GM18511 (cell line): ENCODE measurements around the gene FYB2.
A peak's percentile ranks its signal among the peaks of the same experiment; 100 is the strongest.

Experiments
- ATAC-seq: cut with Tn5 transposase; IDR thresholded peaks from one replicate; pipeline ENCODE4 v1.9.1; 2021; ENCODE audit warnings: mild to moderate bottlenecking, moderate library complexity; ENCODE audit not compliant: unreplicated experiment

FYB2 gene

DNA sequence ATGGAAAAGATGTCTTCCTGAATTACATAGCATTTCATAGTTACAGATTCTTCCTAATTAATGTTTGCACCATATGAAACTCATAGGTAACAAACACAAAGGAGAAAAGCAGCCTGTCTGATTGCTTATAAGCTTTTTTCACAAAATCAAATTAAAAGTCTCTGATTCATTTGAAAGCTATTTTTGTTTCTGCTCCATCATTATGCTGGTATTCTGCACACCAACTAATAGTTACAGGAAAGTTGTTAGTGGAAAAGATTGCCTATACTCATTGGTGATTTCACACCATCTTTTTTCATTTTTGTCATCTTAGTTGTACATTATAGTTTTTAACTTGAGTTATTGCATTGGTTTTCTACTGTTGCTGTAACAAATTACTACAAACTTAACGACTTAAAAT lies 104.0 kb downstream of the FYB2 start:
- no peak for ATAC-seq

DNA sequence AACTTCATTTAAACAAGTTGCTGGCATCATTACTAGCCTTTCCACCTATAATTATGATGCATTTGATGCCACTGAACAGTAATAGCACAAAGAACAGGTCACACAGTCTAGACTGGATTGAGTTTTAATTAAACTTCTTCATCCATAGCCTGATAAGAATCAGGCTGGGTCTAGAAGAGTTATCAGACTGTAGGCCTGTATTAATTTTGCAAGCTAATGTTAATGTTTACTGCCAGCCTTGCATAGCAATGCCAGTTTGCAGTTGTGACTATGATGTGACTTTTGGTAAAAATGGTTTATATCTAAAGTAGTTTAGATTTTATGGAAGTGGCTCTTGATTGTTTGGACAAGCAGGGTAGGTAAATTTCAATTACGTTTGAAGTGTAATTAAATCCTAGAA lies 106.1 kb downstream of the FYB2 start:
- no peak for ATAC-seq

GRCh38 chr1:56712150-56712549 lies 107.1 kb downstream of the FYB2 start:
- no peak for ATAC-seq

DNA sequence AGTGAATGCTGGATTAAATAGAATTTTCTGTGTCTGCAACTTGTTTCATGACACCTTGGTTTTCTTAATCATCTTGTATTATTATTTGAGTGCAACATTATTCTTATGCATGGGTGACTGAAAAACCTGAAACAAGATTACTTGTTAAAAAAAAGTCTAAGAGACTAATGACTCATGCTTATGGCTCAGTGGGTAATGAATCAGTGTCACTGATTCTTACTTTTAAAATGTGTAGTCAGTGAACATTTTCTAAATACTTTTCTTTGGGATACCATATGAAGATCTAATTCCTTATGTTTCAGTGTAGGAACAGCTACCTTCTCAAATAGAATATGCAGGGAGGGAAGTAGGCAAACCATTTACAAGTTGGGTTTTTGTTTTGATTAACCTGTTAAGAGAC lies 108.6 kb downstream of the FYB2 start:
- ATAC-seq: no peak

DNA sequence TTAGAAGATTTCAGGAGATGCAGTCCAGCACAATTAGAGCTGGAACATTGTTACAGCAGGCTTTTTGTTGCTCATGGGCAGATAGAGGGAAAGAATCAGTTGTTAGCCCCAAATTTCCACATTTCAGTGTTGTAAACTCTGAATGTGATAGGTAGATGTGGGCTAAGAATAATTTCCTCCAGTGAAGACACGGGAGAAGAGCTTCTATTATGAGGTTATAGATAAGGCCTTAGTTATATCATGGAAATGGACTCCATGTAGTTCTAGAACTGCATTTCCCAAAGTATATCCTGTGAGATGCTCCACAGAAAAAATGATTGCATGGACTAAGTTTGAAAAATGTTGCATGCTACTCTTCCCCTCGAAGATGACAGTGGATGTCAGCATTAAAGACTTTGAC lies 109.2 kb downstream of the FYB2 start:
- ATAC-seq: no peak

DNA sequence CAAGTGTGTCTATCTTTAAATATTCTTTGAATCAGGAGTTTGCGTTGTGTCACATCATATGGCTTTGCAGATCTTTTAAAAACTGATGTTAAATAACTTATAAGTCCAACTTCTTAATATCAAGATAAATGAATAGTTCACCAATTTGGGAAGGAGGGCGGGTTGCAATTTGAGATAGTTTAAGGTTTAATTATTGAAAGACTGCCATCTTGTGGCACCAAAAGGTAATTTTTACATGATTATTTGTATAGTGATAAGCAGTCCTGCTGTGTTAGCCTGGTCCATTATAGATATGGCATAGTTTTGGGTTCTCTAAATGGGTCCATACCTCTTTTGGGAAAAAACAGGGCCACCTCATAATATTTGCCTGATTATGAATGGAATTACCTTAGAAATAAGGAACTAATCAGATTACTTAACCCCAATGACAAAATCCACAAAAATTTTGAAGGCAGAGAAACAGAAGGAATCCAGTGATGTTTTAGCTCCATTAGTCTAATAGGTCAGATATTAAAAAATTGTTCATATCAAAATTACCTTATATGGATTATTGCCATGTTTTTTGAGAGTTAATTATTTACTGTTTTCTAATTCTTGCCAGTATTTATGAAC lies 109.8 kb downstream of the FYB2 start:
- peak; percentile 73 for ATAC-seq

GRCh38 chr1:56707379-56707778 lies 111.8 kb downstream of the FYB2 start:
- no peak for ATAC-seq

GRCh38 chr1:56703747-56704146 lies 115.5 kb downstream of the FYB2 start:
- ATAC-seq: no peak

GRCh38 chr1:56696663-56697062 lies 122.5 kb downstream of the FYB2 start:
- ATAC-seq: no peak

DNA sequence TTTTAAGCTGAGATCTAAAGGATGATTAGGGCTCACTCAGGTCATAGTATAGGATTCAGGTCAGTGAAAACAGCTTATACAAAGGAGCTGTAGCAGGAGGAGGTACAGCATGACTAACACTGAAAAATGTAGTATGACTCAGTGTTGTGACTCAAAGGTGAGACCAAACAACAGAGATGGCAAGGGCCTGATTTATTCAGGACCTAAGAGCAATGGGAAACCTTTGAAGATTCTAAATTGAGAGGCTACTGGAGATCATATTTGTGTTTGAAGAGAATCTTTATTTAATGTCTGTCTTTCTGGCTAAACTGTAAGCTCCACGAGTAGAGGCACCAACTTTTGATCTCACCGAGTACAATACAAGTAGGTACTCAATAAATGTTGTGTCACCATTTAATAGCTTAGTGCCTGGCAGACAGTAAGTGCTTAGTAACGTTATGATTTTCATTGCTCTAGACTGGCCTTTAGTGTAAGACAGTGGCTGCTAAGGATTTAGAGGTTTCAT lies 130.6 kb downstream of the FYB2 start:
- peak; percentile 74 for ATAC-seq

DNA sequence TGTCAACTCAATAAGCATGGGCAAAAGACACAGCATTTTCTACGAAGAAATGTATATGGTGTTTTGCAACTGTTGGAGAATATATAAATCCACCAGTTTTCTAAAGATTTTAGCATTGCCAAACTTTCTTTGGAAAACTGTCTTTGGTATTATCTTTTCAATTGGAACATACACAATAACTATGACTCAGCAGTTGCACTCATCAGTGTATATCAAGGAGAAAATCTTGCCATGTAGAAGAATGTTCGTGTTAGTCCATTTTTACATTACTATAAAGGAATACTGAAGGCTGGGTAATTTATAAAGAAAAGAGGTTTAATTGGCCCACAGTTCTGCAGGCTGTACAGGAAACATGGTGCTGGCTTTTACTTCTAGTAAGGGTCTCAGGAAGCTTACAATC lies 133.0 kb downstream of the FYB2 start:
- no peak for ATAC-seq

- no peak for ATAC-seq
Observed at GRCh38 chr1:56683569-56683968, 135.6 kb downstream of the FYB2 start.

DNA sequence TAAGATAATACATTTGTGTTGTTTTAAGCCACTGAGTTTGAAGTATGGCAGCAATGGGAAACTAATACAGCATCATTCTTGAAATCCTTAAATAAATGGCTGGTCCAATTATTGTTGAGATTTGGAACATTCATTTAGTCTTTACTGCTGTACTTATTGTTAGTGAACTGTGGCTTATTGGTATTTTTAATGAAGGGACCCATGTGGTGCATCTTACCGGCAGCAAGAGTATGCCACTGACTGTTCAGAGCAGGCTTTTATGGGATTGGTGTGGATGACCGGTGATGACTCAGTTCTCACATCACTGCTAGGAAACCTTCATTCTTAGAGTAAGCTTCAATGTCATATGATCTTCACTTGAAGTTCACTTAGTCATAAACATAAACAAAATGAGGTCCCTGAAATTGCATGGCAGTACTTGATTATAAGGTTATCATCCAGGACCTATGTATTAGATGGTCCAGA lies 142.6 kb downstream of the FYB2 start:
- ATAC-seq: no peak

DNA sequence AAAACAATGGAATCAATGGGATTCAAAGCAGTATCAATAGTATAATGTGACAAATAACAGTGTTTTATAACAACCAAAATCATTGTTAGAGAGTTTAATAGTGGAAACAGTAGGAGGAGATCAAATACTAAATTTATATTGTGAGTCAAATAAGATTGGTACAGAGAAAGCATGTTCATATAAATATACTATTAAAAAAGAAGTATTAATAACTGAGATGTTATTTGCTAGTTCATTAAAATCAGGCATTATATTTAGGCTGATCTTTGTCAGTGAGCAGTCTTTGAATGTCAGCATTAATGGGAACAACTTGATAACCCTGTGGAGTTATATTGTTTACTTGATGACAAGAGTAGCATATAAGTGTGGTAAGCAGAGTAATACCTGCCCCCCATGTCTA lies 143.4 kb downstream of the FYB2 start:
- no peak for ATAC-seq

- ATAC-seq: no peak
Observed at GRCh38 chr1:56672579-56672978, 146.6 kb downstream of the FYB2 start.

GRCh38 chr1:56671542-56671941 lies 147.7 kb downstream of the FYB2 start:
- no peak for ATAC-seq

- no peak for ATAC-seq
Observed at GRCh38 chr1:56671085-56671484, 148.1 kb downstream of the FYB2 start.

GRCh38 chr1:56670350-56670749 lies 148.9 kb downstream of the FYB2 start:
- no peak for ATAC-seq
